OCI-M2 (cell line): ENCODE results near the gene HORMAD2.

ENCODE experiments used
- DNase-seq: peaks from one replicate; lab custom pipeline; 2025; ENCODE audit not compliant: unreplicated experiment; lab: John Stamatoyannopoulos, UW

The HORMAD2 gene

GRCh38 chr22:30104501-30105156 is 24.4 kb downstream of the HORMAD2 start:
- no peak for DNase-seq

GRCh38 chr22:30105483-30105882 is 25.2 kb downstream of the HORMAD2 start:
- DNase-seq = no peak

GRCh38 chr22:30113494-30113893 is 33.2 kb downstream of the HORMAD2 start:
- no peak for DNase-seq

- no peak for DNase-seq
Observed at GRCh38 chr22:30114361-30114760, 34.1 kb downstream of the HORMAD2 start.

DNA sequence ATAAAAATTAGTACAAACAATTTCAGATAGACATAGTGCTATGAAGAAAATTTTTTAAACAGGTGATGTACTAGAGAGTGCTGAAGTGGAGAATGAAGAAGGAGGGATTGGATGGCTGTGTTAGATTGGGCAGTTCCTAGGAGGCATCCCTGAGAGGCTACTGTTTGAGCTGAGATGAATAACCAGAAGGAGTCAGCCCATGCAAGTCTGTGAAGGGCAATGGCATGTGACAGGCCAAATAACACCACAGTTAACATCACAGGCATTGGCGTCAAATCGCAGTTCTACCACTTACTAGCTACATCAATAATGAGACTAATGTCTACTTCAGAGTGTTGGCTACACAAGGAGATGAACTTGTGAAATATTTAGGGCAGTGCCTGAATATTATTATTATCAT is 35.4 kb downstream of the HORMAD2 start:
- no peak for DNase-seq

DNA sequence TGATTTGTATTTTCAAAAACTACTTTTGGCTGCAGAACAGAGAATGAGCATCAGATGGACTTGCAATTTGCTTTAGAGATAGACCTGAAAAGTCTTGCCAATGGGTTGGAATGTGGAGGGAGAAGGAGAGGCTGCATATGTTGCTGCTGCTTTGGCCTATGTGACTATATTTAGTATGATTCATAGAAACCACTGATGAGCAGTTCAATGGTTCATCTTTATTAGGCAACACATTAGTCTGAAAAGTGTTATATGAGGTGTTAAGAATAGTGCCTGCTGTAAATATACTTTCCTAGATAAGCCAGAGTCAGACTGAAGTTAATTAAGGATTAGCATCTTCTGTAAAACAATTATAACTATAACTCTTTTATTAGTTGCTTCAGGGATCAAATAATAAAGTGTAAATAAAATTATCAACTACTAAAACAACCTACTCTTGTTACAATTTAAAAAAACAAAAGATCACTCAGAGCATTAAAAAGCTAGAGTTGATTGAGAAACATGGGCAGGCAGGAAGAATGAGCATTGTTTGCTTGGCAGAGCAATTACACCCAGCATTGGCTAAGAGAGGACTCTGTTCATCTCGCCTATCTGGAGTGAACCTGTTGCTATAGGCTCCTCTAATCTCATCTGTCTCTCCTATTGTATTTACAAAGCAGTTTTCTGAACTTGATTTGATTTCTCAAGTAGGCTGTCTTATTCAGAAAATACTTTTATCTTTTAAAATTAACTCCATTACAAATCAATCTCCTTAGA is 36.3 kb downstream of the HORMAD2 start:
- no peak for DNase-seq

DNA sequence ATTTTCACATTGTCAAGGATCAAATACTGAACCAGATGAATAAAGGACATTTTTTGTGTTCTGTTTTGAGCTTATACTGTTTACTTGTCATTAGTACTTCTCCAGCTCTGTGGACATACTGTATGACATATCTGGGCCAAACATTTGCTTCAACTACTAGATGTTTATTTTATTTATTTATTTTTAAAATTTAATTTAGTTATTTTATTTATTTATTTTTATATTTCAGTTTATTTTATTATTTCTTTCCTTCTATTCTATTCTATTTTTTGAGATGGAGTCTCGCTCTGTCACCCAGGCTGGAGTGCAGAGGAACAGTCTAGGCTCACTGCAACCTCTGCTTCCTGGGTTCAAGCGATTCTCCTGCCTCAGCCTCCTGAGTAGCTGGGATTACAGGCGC is 37.0 kb downstream of the HORMAD2 start:
- no peak for DNase-seq

DNA sequence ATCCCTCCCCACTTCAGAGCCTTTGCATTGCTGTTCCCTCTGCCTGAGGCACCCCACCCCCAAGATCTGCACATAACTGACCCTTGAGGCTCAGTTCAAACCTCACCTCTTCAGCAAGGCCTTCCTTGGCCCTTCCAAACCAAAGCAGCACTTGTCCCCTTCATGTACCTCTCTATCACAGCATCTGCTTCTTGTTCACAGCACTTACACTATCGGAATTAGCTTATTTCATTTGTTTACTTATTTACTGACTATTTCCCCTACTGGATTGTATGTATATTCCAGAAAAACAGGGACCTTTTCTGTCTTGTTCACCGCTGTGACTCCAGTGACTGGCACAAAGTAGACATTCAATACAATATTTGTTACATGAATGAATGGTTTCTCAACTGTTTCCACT is 38.0 kb downstream of the HORMAD2 start:
- DNase-seq = no peak

- DNase-seq = no peak
Observed at GRCh38 chr22:30121960-30122359, 41.7 kb downstream of the HORMAD2 start.

- DNase-seq = no peak
Observed at GRCh38 chr22:30123463-30123862, 43.2 kb downstream of the HORMAD2 start.

- DNase-seq = no peak
Observed at GRCh38 chr22:30127749-30128166, 47.5 kb downstream of the HORMAD2 start.

GRCh38 chr22:30128511-30128910 is 48.2 kb downstream of the HORMAD2 start:
- DNase-seq = no peak

GRCh38 chr22:30129636-30130035 is 49.4 kb downstream of the HORMAD2 start:
- DNase-seq = no peak

GRCh38 chr22:30132290-30132996 is 52.2 kb downstream of the HORMAD2 start:
- no peak for DNase-seq

- no peak for DNase-seq
Observed at GRCh38 chr22:30140414-30140813, 60.1 kb downstream of the HORMAD2 start.

DNA sequence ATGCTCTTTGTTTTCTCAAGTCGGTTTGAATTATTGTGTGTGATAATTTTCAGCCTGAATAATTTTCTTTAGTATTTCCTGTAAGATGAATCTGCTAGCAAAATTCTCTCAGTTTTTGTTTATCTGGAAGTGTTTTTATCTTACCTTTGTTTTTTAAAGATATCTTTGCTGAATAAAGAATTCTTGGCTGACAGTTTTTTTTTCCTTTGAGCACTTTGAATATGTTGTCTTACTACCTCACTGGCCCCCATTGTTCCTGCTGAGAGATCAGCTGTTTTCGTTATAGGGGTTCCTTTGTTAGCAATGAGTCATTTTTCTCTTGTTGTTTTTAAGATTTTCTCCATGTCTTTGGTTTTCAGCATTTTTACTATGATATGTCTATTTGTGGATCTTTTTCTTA is 63.0 kb downstream of the HORMAD2 start:
- DNase-seq = no peak

GRCh38 chr22:30144391-30144790 is 64.1 kb downstream of the HORMAD2 start:
- DNase-seq = no peak

- DNase-seq = no peak
Observed at GRCh38 chr22:30150212-30150611, 69.9 kb downstream of the HORMAD2 start.

DNA sequence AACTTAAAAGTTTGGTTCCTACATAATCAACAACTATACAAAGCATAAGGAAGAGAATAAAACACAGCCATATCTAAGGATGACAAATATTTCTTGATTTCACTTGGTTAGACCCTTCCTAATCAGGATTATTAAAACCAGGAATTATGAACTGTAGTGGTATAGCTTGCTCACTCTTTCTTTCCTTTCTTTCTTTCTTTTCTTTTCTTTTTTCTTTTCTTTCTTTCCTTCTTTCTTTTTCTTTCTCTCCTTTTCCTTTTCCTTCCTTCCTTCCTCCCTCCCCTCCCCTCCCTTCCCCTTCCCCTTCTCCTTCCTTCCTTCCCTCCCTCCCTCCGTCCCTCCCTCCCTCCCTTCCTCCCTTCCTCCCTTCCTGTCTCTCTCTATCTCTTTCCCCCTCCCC is 78.0 kb downstream of the HORMAD2 start:
- no peak for DNase-seq

DNA sequence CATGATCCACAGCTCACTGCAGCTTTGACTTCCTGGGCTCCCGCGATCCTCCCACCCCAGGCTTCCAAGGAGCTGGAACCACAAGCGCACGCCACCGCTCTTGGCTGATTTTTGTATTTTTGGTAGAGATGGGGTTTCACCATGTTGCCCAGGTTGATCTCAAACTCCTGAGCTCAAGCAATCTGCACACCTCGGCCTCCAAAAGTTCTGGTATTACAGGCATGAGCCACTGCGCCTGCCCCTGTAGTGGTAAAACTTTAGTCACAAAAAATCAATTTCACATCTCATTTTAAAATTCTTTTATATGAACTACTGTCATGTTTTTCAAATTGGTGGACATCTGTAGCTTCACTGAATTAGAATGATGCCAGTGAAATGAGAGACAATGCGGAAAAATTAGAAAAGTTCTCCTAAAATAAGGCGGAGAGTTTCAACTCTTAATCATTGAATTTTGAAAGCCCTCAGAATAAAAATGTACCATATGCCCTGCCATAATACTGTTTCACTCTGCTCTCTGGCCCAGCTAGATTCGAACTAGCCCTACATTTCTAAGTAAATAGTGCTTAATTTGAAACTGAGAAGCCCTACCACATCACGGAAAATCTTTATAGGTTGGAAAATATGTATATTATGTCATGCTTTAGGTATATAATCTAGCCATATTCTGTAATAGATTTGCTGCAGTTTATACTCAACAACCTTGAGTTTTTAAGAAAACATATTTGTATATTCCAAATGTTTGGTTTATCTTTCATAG is 78.7 kb downstream of the HORMAD2 start:
- DNase-seq = no peak

DNA sequence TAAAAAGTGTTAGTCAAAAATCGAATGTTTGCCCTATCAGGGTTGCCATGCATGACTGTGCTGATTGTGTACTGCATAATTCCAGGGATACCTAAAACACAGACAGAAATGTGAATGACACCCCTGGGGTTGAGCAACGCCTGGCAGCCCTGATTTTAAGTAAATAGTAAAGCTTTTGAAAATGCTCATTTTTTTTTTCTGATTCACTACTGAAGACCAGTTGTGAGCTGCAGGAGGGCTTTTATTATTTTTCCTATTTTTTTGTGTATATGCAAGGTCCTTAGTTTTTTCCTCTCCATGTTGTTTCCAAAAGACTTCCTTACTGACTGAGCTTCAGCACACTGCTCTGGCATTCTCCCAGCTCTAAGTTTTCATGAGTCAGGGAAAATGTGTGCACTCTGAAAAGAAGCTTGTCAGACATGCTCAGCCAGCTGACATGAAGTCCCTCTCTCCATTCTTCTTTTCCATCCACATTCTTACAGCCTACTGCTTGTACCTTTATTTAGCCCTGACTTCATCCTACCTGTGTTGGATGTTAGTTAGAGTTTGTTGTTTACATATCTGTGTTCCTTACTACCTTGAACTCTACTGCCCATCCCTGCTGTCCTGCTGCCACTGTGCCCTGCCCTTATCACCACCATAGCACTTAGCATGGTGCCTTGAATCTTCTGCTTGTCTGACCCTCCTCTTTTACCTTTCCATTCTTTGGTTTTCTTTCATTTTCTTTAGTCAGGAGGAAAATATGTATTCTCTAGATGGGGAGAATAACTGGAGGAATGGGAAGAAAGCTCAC is 79.5 kb downstream of the HORMAD2 start:
- DNase-seq = no peak
